ENCODE measurements around the gene RAB6A. TPM values are rescaled to one million over a fixed set of nuclear protein-coding genes. Genes with fewer than 3 reads are reported as not detected.
"Not testable (repeated sequence)": the region's sequence is repeated elsewhere in the genome, so short reads cannot be mapped to it uniquely, and the experiment has no call there.

RAB6A gene
- total RNA-seq, 1 donor from 2014 or later: 158 TPM

DNA sequence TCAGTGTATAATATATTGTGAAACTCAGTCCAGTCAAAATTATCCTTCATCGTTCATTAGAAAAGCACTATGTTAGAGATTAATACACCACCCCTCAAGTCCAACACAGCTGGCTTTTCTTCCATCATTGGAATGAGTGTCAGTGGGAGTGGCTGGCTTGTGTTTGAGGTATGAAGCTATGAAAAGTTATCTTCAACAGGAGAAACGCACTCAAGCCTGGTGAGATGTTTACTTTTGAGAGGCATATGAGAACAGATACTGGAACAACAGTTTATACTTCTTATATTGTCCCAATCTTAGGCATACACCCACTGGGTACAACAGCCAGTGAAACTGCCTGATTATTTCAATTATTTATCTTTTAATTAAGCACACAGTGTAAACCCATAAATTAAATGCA, 80.2 kb downstream of the RAB6A start:
- no peak overlapping the region for H3K4me3 ChIP-seq (ENCODE audit: low read depth, low read length)
- DNase-seq (ENCODE audit: low read depth): no peak
- TF ChIP-seq, protein P1, sequence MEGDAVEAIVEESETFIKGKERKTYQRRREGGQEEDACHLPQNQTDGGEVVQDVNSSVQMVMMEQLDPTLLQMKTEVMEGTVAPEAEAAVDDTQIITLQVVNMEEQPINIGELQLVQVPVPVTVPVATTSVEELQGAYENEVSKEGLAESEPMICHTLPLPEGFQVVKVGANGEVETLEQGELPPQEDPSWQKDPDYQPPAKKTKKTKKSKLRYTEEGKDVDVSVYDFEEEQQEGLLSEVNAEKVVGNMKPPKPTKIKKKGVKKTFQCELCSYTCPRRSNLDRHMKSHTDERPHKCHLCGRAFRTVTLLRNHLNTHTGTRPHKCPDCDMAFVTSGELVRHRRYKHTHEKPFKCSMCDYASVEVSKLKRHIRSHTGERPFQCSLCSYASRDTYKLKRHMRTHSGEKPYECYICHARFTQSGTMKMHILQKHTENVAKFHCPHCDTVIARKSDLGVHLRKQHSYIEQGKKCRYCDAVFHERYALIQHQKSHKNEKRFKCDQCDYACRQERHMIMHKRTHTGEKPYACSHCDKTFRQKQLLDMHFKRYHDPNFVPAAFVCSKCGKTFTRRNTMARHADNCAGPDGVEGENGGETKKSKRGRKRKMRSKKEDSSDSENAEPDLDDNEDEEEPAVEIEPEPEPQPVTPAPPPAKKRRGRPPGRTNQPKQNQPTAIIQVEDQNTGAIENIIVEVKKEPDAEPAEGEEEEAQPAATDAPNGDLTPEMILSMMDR (conservative IDR thresholded peaks at IDR 0.05; ENCODE audit: low read depth, low read length): no peak

GRCh38 chr11:73676552-73676951, 84.3 kb downstream of the RAB6A start:
- H3K4me3 ChIP-seq (ENCODE audit: low read depth, low read length); DNase-seq (ENCODE audit: low read depth): not testable (repeated sequence)

DNA sequence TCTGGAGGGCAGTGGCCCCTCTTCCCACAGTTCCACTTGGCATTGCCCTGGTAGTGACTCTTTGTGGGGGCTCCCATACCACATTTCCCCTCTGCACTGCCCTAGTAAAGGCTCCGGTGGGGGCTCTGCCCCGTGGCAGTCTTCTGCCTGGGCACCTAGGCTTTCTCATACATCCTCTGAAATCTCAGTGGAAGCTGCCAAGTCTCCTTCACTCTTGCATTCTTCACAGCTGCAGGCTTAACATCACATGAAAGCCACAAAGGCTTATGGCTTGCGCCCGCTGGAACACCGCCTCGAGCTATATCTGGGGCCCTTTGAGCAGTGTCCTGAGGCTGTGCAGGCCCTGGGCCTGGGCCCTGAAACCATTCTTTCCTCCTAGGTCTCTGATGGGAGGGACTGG, 89.2 kb downstream of the RAB6A start:
- no peak for DNase-seq (ENCODE audit: low read depth)
- H3K4me3 ChIP-seq (ENCODE audit: low read depth, low read length): no peak overlapping the region
- TF ChIP-seq, protein P1 (conservative IDR thresholded peaks at IDR 0.05; ENCODE audit: low read depth, low read length): no peak

- DNase-seq (ENCODE audit: low read depth): no peak
- H3K4me3 ChIP-seq (ENCODE audit: low read depth, low read length): no peak overlapping the region
- TF ChIP-seq, protein P1 (conservative IDR thresholded peaks at IDR 0.05; ENCODE audit: low read depth, low read length): no peak
These were observed 90.1 kb downstream of the RAB6A start for GRCh38 chr11:73670808-73671207.

DNA sequence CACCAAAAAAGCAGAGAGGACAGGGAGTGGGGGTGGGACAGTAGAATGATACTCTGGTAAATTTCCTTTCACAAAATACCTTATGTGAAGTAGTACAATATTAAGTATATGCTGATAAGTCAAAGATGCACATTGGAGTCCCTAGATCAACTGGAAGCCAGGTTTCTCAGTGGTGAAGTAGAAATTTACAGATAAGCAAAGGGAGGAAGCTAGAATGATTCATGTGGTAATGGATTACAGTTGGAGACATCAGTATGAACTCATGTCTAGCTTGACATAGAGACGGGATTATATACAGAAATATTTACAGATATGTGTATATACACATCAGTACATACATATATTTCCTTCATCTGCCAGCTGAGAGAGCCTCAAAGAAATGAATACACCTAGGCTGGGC, 93.0 kb downstream of the RAB6A start:
- TF ChIP-seq, protein P1 (conservative IDR thresholded peaks at IDR 0.05; ENCODE audit: low read depth, low read length): no peak
- no peak overlapping the region for H3K4me3 ChIP-seq (ENCODE audit: low read depth, low read length)
- no peak for DNase-seq (ENCODE audit: low read depth)

DNA sequence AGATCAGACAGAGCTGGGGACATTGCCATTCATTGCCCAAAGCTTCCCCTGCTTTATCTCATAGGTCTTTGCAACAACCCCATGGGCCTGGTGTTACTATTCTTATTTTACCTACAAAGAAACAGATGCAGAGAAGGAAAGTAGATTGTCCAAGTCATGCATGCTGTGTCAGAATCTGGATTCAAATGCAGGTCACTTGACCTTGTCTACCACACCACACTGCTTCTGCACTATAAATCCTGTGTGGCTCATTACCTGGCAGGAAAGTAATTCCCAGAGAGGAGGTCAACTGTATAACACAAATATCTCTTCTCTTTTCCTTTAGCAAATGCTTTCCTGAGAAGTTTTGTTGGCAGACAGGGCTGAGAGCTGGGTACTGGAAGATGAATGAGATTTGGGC, 96.0 kb downstream of the RAB6A start:
- TF ChIP-seq, protein P1 (conservative IDR thresholded peaks at IDR 0.05; ENCODE audit: low read depth, low read length): no peak
- DNase-seq (ENCODE audit: low read depth): no peak

GRCh38 chr11:73663604-73664495, 97.0 kb downstream of the RAB6A start:
- TF ChIP-seq, protein P1 (conservative IDR thresholded peaks at IDR 0.05; ENCODE audit: low read depth, low read length): no peak
- no peak for DNase-seq (ENCODE audit: low read depth)
- no peak overlapping the region for H3K4me3 ChIP-seq (ENCODE audit: low read depth, low read length)

More for the DNA sequence above, 96.0 kb downstream of the RAB6A start:
- no peak overlapping the region for H3K4me3 ChIP-seq (ENCODE audit: low read depth, low read length)

Data from epithelial cell of proximal tubule (primary cell).